HepG2 (cell line): ENCODE data around the gene PIKFYVE. TPM values are rescaled to one million over a fixed set of nuclear protein-coding genes. Genes with fewer than 3 reads are reported as not detected.

ENCODE experiments used
- AGO1 ChIP-seq: fragments of 200-400 bp; formaldehyde crosslinking; IDR thresholded peaks from 2 replicates; pipeline ENCODE4 v1.6.1; 2017; ENCODE audit warnings: mild to moderate bottlenecking, low read depth, low read length, moderate library complexity; ENCODE audit not compliant: poor library complexity, severe bottlenecking
- CREM ChIP-seq, 2 experiments: sonication (generic) in 1 of 2; formaldehyde crosslinking in 1 of 2; IDR thresholded peaks; 2 replicates each; pipeline versions ENCODE4 v1.4.0 to v1.6.1; 2016 to 2020; ENCODE audit warnings: antibody characterized with exemption in 1 of 2, mild to moderate bottlenecking in 1 of 2, missing genetic modification reagents in 1 of 2
- ETV5 ChIP-seq: IDR thresholded peaks from 2 replicates; pipeline ENCODE4 v1.6.1; 2018; ENCODE audit warnings: missing biosample characterization, missing genetic modification reagents, inconsistent platforms, borderline replicate concordance
- EZH2 ChIP-seq: conservative IDR thresholded peaks from 2 replicates; pipeline ENCODE4 v1.6.1; 2012; ENCODE audit warnings: mild to moderate bottlenecking, low read depth, low read length, moderate library complexity
- GLI4 ChIP-seq: sonication (generic); formaldehyde crosslinking; IDR thresholded peaks from 2 replicates; pipeline ENCODE4 v1.5.1; 2020; ENCODE audit warnings: missing genetic modification reagents, mild to moderate bottlenecking, moderate library complexity, borderline replicate concordance
- HNRNPLL ChIP-seq: fragments of 200-400 bp; formaldehyde crosslinking; IDR thresholded peaks from 2 replicates; pipeline ENCODE4 v1.6.1; 2017; ENCODE audit warnings: mild to moderate bottlenecking, low read depth, low read length; ENCODE audit not compliant: poor library complexity, severe bottlenecking
- IRX3 ChIP-seq: sonication (generic); formaldehyde crosslinking; IDR thresholded peaks from 2 replicates; pipeline ENCODE4 v1.8.1; 2023; ENCODE audit warnings: mild to moderate bottlenecking, low read depth, missing genetic modification reagents, borderline replicate concordance
- KLF15 ChIP-seq: sonication (generic); formaldehyde crosslinking; IDR thresholded peaks from 2 replicates; pipeline ENCODE4 v1.8.1; 2023; ENCODE audit warnings: borderline replicate concordance, mild to moderate bottlenecking, inconsistent platforms, missing genetic modification reagents, mixed read lengths
- KMT2B ChIP-seq: IDR thresholded peaks from 2 replicates; pipeline ENCODE4 v1.6.1; 2016; ENCODE audit warnings: missing genetic modification reagents, missing compliant biosample characterization
- MLLT10 ChIP-seq: sonication (generic); formaldehyde crosslinking; IDR thresholded peaks from 2 replicates; pipeline ENCODE4 v1.4.0; 2020; ENCODE audit warnings: missing genetic modification reagents
- NCOR1 ChIP-seq: fragments of 200-600 bp; sonication (generic); IDR thresholded peaks from 2 replicates; pipeline ENCODE4 v1.7.0; 2017; ENCODE audit warnings: antibody characterized with exemption, low read length, borderline replicate concordance
- REPIN1 ChIP-seq: sonication (generic); formaldehyde crosslinking; IDR thresholded peaks from 2 replicates; pipeline ENCODE4 v1.8.0; 2022; ENCODE audit warnings: missing genetic modification reagents, low read depth, mild to moderate bottlenecking, borderline replicate concordance
- SETDB1 ChIP-seq: sonication (generic); formaldehyde crosslinking; IDR thresholded peaks from 2 replicates; pipeline ENCODE4 v1.5.1; 2020; ENCODE audit warnings: missing genetic modification reagents, mild to moderate bottlenecking, borderline replicate concordance
- ZFP36 ChIP-seq: fragments of 150-350 bp; IDR thresholded peaks from 2 replicates; pipeline ENCODE4 v1.6.1; 2018; ENCODE audit warnings: borderline replicate concordance, low read length, low read depth; ENCODE audit not compliant: partially characterized antibody
- ZFP36L2 ChIP-seq: sonication (generic); formaldehyde crosslinking; IDR thresholded peaks from 2 replicates; pipeline ENCODE4 v1.4.0; 2020; ENCODE audit warnings: missing genetic modification reagents
- ZFY ChIP-seq: sonication (generic); formaldehyde crosslinking; IDR thresholded peaks from 2 replicates; pipeline ENCODE4 v1.4.0; 2020; ENCODE audit warnings: missing genetic modification reagents
- ZNF253 ChIP-seq: sonication (generic); formaldehyde crosslinking; IDR thresholded peaks from 2 replicates; pipeline ENCODE4 v1.8.0; 2022; ENCODE audit warnings: mild to moderate bottlenecking, missing genetic modification reagents, borderline replicate concordance
- ZNF550 ChIP-seq: sonication (generic); formaldehyde crosslinking; IDR thresholded peaks from 2 replicates; pipeline ENCODE4 v1.4.0; 2020; ENCODE audit warnings: mild to moderate bottlenecking, missing genetic modification reagents, borderline replicate concordance
- ZNF615 ChIP-seq: sonication (generic); formaldehyde crosslinking; IDR thresholded peaks from 2 replicates; pipeline ENCODE4 v1.5.0; 2020; ENCODE audit warnings: mild to moderate bottlenecking, missing genetic modification reagents, borderline replicate concordance
- ZNF687 ChIP-seq: sonication (generic); formaldehyde crosslinking; IDR thresholded peaks from 2 replicates; pipeline ENCODE4 v1.5.1; 2020; ENCODE audit warnings: mild to moderate bottlenecking, missing genetic modification reagents, moderate library complexity
- polyA plus RNA-seq, 8 experiments: library from polyadenylated mRNA; depleted of rRNA in 3 of 8; stranded (reverse) in 7 of 8; unstranded in 1 of 8; fragments of >200 nt; fragmentation: Illumina TruSeq in 4 of 8; extraction: Trizol in 4 of 8; gene quantifications; 2 replicates each; pipeline versions ENCODE4 v1.2.1 to v1.2.3, GENCODE V29; 2011 to 2016; ENCODE audit warnings: low read depth in 4 of 8, missing spikeins in 1 of 8, mixed read lengths in 1 of 8; ENCODE audit not compliant: insufficient read depth in 1 of 8
- total RNA-seq, 5 experiments: library from RNA; depleted of rRNA; stranded (reverse); fragments of >200 nt; fragmentation: Illumina TruSeq; extraction: Trizol; gene quantifications; 2 replicates each; pipeline ENCODE4 v1.2.3, GENCODE V29; 2016; ENCODE audit warnings: low read depth in 1 of 5
- TF ChIP-seq, protein P1 (sequence below): sonication (generic); formaldehyde crosslinking; IDR thresholded peaks from 2 replicates; pipeline ENCODE4 v1.9.0; 2021; ENCODE audit warnings: missing genetic modification reagents, borderline replicate concordance

Gene PIKFYVE
- total and polyA plus RNA-seq, 2 of the 13 experiments (the other 11 are each of a cell fraction or from before 2014, with no cell fraction given): 20.2 to 21.7 TPM

DNA sequence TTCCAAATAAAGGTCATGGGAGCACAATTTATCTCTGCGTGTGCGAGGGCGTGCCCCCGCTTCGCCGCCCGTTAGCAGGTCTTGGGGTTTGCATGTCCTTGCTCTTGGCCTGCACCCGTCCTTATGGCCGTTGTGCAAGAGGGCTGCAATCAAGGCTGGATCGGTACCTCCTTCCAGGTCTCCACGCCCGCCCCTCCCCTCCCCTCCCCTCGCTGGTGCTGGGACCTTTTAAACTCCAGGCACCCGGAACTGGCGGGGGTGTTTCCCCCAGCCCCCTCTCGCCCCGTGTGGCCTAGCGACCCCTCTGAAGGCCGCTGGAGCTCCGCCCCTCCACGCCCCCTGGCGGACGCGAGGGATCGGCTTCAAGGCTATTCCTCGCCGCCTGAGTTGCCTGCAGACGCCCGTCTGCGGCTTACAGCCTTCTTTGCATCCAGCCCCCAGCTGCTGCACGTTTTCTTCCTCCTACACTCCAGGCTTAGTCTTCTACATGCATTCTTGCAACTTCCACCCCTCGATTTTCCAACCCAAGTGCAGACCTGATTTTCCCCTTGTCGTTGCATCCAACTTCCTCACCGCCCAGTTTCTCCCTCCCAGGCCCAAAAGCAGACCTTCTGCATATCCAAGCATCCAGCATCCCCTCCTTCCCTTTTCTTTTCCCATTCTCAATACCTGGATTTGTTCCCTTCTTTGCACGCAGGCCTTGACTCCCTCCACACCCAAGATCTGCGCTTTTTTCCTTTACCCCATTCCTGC, 11.8 kb upstream of the PIKFYVE start (continued):
- TF ChIP-seq SETDB1 (CRISPR knock-in tag): no peak
- TF ChIP-seq ZNF253 (CRISPR knock-in tag): peak; percentile 88; the same call in 1 of the 2 replicates
- TF ChIP-seq ZFY (CRISPR knock-in tag): peak; percentile 78
- no peak for TF ChIP-seq ZFP36L2 (CRISPR knock-in tag)
- TF ChIP-seq KLF15 (CRISPR knock-in tag): no peak; the same call in 1 of the 2 replicates
- TF ChIP-seq, protein P1, sequence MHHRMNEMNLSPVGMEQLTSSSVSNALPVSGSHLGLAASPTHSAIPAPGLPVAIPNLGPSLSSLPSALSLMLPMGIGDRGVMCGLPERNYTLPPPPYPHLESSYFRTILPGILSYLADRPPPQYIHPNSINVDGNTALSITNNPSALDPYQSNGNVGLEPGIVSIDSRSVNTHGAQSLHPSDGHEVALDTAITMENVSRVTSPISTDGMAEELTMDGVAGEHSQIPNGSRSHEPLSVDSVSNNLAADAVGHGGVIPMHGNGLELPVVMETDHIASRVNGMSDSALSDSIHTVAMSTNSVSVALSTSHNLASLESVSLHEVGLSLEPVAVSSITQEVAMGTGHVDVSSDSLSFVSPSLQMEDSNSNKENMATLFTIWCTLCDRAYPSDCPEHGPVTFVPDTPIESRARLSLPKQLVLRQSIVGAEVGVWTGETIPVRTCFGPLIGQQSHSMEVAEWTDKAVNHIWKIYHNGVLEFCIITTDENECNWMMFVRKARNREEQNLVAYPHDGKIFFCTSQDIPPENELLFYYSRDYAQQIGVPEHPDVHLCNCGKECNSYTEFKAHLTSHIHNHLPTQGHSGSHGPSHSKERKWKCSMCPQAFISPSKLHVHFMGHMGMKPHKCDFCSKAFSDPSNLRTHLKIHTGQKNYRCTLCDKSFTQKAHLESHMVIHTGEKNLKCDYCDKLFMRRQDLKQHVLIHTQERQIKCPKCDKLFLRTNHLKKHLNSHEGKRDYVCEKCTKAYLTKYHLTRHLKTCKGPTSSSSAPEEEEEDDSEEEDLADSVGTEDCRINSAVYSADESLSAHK (CRISPR knock-in tag): no peak
- peak; percentile 23 for TF ChIP-seq AGO1
- peak; percentile 61; the same call in 1 of the 2 replicates for TF ChIP-seq KMT2B (CRISPR knock-in tag)
- no peak for TF ChIP-seq ZFP36
- no peak for TF ChIP-seq ZNF615 (CRISPR knock-in tag)
- TF ChIP-seq ZNF550 (CRISPR knock-in tag): 0 out of 2 replicates have a peak, but pooled peaks have one; percentile 18
- peak; percentile 26; the same call in 1 of the 2 replicates for TF ChIP-seq REPIN1
- TF ChIP-seq CREM (IDR thresholded peaks at IDR 0.05): peak; percentile 76; the same call in 1 of the 2 replicates
- TF ChIP-seq CREM (CRISPR knock-in tag; IDR thresholded peaks at IDR 0.05): no peak
- peak; percentile 72; the same call in 1 of the 2 replicates for TF ChIP-seq ETV5 (CRISPR knock-in tag)
- 0 out of 2 replicates have a peak, but pooled peaks have one; percentile 36 for TF ChIP-seq MLLT10 (CRISPR knock-in tag)
- peak; percentile 92 for TF ChIP-seq ZNF687
- TF ChIP-seq EZH2: no peak
- peak; percentile 25; the same call in 1 of the 2 replicates for TF ChIP-seq IRX3 (CRISPR knock-in tag)
- TF ChIP-seq NCOR1: peak; percentile 20; the same call in 1 of the 2 replicates
- TF ChIP-seq HNRNPLL: no peak
- TF ChIP-seq GLI4 (CRISPR knock-in tag): peak; percentile 26; the same call in 1 of the 2 replicates
